Stomach smooth muscle (tissue), 2 donors: Measurements from ENCODE around the gene MUL1.

ENCODE experiments used
- H3K27ac ChIP-seq: one replicate; pipeline ENCODE4 v1.7.0; 2013; ENCODE audit warnings: mild to moderate bottlenecking, low read length, inconsistent platforms
- H3K27me3 ChIP-seq, 2 donors: one replicate each; pipeline ENCODE4 v1.7.0; 2013; ENCODE audit warnings: low read length in 2 of 2; ENCODE audit not compliant: insufficient read depth in 2 of 2, control insufficient read depth in 1 of 2
- H3K36me3 ChIP-seq, 2 donors: one replicate each; pipeline ENCODE4 v1.7.0; 2013; ENCODE audit warnings: low read length in 2 of 2; ENCODE audit not compliant: control insufficient read depth in 2 of 2, insufficient read depth in 2 of 2
- H3K4me1 ChIP-seq: one replicate; pipeline ENCODE4 v1.7.0; 2013; ENCODE audit warnings: low read length; ENCODE audit not compliant: control insufficient read depth, insufficient read depth
- H3K4me3 ChIP-seq, 2 donors: one replicate each; pipeline ENCODE4 v1.7.0; 2013; ENCODE audit warnings: low read length in 2 of 2
- H3K9ac ChIP-seq, 2 donors: one replicate each; pipeline ENCODE4 v1.7.0; 2013; ENCODE audit warnings: low read length in 2 of 2, mild to moderate bottlenecking in 1 of 2
- H3K9me3 ChIP-seq, 2 donors: one replicate each; pipeline ENCODE4 v1.7.0; 2013; ENCODE audit warnings: low read length in 2 of 2; ENCODE audit not compliant: control insufficient read depth in 2 of 2
- donor health status: healthy.
- donor health status: Pancreatic carcinoma.

The MUL1 gene

DNA sequence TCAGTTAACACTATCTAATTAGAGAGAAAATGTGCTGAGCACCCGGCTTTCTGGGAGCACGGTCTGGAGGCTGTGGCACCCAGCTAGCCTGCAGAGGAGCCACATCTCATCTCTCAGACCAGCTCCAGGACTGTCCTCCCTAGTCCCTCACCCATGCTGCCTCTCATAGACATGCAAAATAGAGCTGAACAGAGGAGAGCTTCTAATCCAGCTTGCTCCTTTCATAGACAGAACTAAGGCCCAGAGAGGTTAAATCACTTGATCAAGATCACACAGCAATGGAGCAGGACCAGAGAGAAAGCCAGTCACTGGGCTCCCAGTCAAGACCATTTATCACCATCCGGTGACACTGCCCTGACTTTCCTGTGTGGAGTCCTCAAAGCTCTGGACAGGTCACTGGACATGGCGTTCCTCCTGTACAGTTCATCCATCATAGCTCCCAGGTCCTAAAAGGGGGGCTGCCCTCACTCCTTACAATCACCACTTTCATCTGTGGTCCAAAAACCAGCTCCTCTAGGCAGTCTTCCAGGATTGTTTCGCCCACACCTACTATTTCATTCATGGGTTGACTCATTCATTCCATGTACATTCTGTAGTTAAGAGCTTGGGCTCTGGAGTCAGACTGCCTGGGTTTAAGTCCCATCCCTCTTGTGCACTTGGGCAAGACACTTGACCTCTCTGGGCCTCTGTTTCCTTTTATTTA, 13.2 kb downstream of the MUL1 start:
- no peak overlapping the region for H3K9ac ChIP-seq
- H3K4me1 ChIP-seq = peaks cover 17% of the 10 kb centered on the region
- peaks cover 6 to 22% of the 10 kb centered on the region in 2 donors for H3K36me3 ChIP-seq
- no peaks in the 10 kb centered on the region for H3K27me3 ChIP-seq
- H3K9me3 ChIP-seq = no peaks in the 10 kb centered on the region
- H3K4me3 ChIP-seq = no peak overlapping the region
- H3K27ac ChIP-seq = no peak overlapping the region

GRCh38 chr1:20493839-20494608, 13.9 kb downstream of the MUL1 start:
- no peak overlapping the region for H3K27ac ChIP-seq
- H3K9ac ChIP-seq = no peak overlapping the region
- peaks cover 0 to 14% of the 10 kb centered on the region in 2 donors for H3K36me3 ChIP-seq
- peak overlapping the region in 1 of 2 donors; percentile 15 for H3K4me3 ChIP-seq
- no peaks in the 10 kb centered on the region for H3K9me3 ChIP-seq
- H3K27me3 ChIP-seq = no peaks in the 10 kb centered on the region
- H3K4me1 ChIP-seq = peaks cover 17% of the 10 kb centered on the region

DNA sequence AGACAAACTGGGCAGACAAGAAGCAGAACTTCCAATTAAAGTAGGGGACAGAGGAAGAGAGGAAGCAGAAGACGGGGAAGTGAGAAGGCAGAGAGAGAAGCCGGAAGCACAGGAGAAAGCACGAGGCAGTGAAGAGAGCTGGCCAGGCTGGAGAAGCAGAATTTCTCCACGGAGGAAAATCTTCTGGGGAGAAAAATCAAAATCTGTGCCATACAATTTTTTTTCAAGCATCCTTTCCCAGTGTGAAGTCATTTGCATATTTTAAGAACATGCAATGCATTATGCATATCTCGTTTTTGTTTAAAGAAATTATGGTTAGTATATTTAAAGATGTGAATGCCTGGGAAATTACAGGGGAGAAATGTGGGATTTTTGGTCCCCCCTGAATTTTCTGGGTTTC, 14.6 kb downstream of the MUL1 start:
- peaks cover 0 to 7% of the 10 kb centered on the region in 2 donors for H3K36me3 ChIP-seq
- no peak overlapping the region for H3K9ac ChIP-seq
- no peaks in the 10 kb centered on the region for H3K9me3 ChIP-seq
- H3K27me3 ChIP-seq = no peaks in the 10 kb centered on the region
- H3K4me3 ChIP-seq = no peak overlapping the region
- H3K4me1 ChIP-seq = peaks cover 17% of the 10 kb centered on the region
- H3K27ac ChIP-seq = no peak overlapping the region

- no peak overlapping the region for H3K9ac ChIP-seq
- no peaks in the 10 kb centered on the region for H3K27me3 ChIP-seq
- H3K4me1 ChIP-seq = peaks cover 17% of the 10 kb centered on the region
- peaks cover 0 to 3% of the 10 kb centered on the region in 2 donors for H3K36me3 ChIP-seq
- no peaks in the 10 kb centered on the region for H3K9me3 ChIP-seq
- no peak overlapping the region for H3K4me3 ChIP-seq
- H3K27ac ChIP-seq = no peak overlapping the region
Observed at GRCh38 chr1:20492751-20493150, 15.2 kb downstream of the MUL1 start.

- no peak overlapping the region for H3K4me3 ChIP-seq
- H3K27ac ChIP-seq = no peak overlapping the region
- H3K9ac ChIP-seq = no peak overlapping the region
- peaks cover 0 to 2% of the 10 kb centered on the region in 2 donors for H3K36me3 ChIP-seq
- no peaks in the 10 kb centered on the region for H3K9me3 ChIP-seq
- peaks cover 21% of the 10 kb centered on the region for H3K4me1 ChIP-seq
- no peaks in the 10 kb centered on the region for H3K27me3 ChIP-seq
Observed at GRCh38 chr1:20491866-20492265, 16.1 kb downstream of the MUL1 start.

GRCh38 chr1:20491178-20491577, 16.8 kb downstream of the MUL1 start:
- Histone ChIP-seq H3K9ac (no peak overlapping the region), H3K4me1 (peaks cover 24% of the 10 kb centered on the region), H3K27ac (no peak overlapping the region), H3K4me3 (no peak overlapping the region), H3K36me3 (no peaks in the 10 kb centered on the region), H3K27me3 (no peaks in the 10 kb centered on the region), H3K9me3 (no peaks in the 10 kb centered on the region)

DNA sequence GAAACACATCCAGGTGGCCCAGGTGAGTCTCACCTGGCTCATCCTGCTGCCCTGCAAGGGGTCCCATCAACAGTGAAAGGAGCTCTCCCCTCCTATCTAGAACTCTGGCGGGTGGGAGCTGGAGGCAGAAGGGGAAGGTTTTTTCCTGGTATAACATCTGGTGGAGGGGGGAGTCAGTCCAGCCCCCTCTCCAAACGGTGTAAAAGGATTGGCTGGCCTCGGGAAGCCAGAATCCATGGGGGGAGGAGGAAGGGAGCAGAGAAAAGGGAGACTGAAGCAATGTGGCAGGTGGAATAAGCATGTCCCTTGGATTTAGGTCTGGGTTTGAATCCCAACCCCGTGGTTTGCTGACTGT, 20.7 kb downstream of the MUL1 start:
- H3K9ac ChIP-seq = peak overlapping the region in 1 of 2 donors; percentile 97

DNA sequence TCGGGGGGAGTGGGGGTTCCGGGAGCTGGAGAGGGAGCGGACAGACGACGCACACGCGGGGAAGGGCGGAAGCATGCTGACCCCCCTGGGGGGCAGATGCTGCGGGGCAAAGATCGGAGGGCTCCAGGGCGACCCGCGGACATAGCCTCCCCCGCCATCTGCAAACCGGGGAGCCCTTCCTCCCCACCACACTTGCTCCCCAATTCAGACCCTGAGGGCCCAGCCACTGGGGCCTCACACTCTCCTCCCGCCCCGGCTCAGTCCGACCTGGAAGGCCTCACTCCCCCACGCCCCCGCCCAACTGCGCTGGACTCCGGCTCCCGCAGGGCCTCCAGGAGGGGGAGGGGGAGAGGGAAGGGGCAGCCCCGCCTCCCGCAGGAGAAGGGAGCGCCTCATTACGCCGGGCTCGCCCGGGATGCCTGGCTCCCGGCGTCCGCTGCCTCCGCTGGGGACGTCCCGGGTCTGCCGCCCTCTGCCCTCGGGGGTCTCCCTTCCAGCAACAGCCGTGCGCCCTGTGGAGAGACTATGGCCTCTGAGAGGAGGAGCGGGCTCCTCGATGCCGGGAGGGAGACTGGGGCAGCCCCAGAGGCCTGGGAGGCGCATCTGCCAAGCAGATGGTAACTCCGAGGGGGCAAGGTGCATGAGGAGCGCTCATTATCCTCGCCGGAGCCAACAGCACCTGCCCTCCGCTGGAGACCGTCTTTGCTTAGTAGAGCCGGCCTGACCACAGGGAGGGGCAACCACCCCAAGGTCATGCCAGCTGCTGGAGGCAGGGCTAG, 21.3 kb downstream of the MUL1 start:
- Histone ChIP-seq H3K4me3 (peak overlapping the region; percentile 61 to 85), H3K27me3 (no peaks in the 10 kb centered on the region), H3K4me1 (peaks cover 25% of the 10 kb centered on the region), H3K36me3 (no peaks in the 10 kb centered on the region), H3K9me3 (no peaks in the 10 kb centered on the region), H3K9ac (peak overlapping the region; percentile 89 to 97), H3K27ac (peak overlapping the region; percentile 94)

More for the DNA sequence above, 20.7 kb downstream of the MUL1 start:
- Histone ChIP-seq H3K36me3 (no peaks in the 10 kb centered on the region), H3K4me3 (peak overlapping the region; percentile 61 to 85), H3K27ac (no peak overlapping the region), H3K4me1 (peaks cover 25% of the 10 kb centered on the region), H3K9me3 (no peaks in the 10 kb centered on the region), H3K27me3 (no peaks in the 10 kb centered on the region)

DNA sequence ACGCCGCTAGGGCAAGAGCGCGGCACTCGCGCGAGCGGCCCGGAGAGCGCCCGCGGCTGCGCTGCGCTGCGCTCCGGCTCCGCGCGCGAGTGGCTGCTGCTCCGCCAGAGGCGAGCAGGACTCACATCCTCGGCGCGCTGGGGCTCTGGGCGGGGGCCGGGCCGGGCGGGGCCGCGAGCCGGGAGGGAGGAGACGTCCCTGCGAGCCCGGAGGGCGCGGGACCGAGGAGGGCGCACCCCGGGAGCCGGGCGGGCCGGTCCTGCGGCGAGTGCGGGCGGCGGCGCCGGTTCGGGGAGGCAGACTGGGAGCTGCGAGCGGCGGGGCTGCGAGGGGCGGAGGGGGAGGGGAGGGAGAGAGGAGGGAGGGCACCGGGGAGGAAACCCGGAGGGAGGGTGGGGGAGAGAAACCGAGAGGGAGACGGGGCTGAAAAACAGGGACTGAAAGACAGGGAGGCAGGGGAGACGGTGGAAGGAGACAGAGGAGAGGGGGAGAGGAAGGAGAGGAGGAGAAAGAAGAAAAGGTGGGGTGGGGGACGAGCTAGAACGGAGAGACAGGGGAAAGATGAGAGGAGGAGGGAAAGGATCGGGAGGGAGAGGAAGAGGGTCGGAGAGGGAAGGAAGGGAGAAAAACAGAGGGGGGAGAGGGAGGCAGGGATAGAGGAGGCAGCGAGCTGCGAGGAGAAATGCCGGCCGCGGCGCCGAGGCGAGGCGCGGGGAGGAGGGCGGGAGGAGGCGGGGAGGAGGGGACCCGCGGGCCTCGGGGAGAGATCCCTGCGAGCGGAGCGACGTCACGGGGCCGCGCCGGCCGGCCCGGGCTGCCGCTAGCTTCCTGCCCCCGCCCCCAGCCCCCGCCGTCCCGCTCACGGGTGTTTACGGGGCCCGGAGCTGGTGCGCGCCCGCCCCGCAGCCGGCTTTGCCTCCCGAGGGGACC, 22.2 kb downstream of the MUL1 start, which contains the start of gene CAMK2N1:
Gene CAMK2N1 (minus strand): TSS at position 684 of the 930 bp plus-strand sequence. CDS start 831 bp downstream, outside the sequence.
- H3K36me3 ChIP-seq = no peaks in the 10 kb centered on the region
- H3K27ac ChIP-seq = peak within 1 kb of the TSS; percentile 94
- H3K27me3 ChIP-seq = no peaks in the 10 kb centered on the region

More for the DNA sequence above, 22.2 kb downstream of the MUL1 start, which contains the start of gene CAMK2N1:
- Histone ChIP-seq H3K9me3 (no peaks in the 10 kb centered on the region), H3K4me3 (peak within 1 kb of the TSS; percentile 79 to 85), H3K4me1 (peaks cover 27% of the 10 kb centered on the region), H3K9ac (peak within 1 kb of the TSS; percentile 96 to 97)
